Activated T-cell treated with anti-CD3 and anti-CD28 coated beads, Interleukin-2, amount 50 U/mL, for 72 hours (primary cell): ENCODE measurements around the gene SLC26A1. TPM values are rescaled to one million over a fixed set of nuclear protein-coding genes. Genes with fewer than 3 reads are reported as not detected.

ENCODE experiments used
- ATAC-seq, 2 donors: fragments of 150-1000 bp; cut with Tn5 transposase; replicated peaks in 1 of 2; 2 replicates each; pipeline ENCODE4 v1.10.0; 2021; ENCODE audit warnings: moderate library complexity in 2 of 2, mild to moderate bottlenecking in 1 of 2
- DNase-seq, 2 donors: peaks; one replicate each; pipeline ENCODE4 v3.0.0; 2021 to 2022; ENCODE audit warnings: mixed read lengths in 1 of 2
- H3K27ac Mint-ChIP-seq: one replicate; pipeline ENCODE4 v1.8.0; 2022; ENCODE audit warnings: mild to moderate bottlenecking, moderate library complexity, mixed read lengths
- H3K27me3 Mint-ChIP-seq: one replicate; pipeline ENCODE4 v1.8.0; 2022; ENCODE audit warnings: low read depth, mixed read lengths
- H3K36me3 Mint-ChIP-seq, 2 donors: one replicate each; pipeline ENCODE4 v1.8.0; 2022; ENCODE audit warnings: mixed read lengths in 2 of 2, mild to moderate bottlenecking in 1 of 2; ENCODE audit not compliant: insufficient read depth in 2 of 2
- H3K4me1 Mint-ChIP-seq: one replicate; pipeline ENCODE4 v1.8.0; 2022; ENCODE audit warnings: low read depth, mixed read lengths
- H3K4me3 Mint-ChIP-seq, 2 donors: one replicate each; pipeline ENCODE4 v1.8.0; 2022; ENCODE audit warnings: mild to moderate bottlenecking in 2 of 2, mixed read lengths in 2 of 2, moderate library complexity in 2 of 2
- H3K9me3 Mint-ChIP-seq, 2 donors: one replicate each; pipeline ENCODE4 v1.8.0; 2022; ENCODE audit warnings: mixed read lengths in 2 of 2
- total RNA-seq, 2 donors: library from RNA; stranded (reverse); gene quantifications; one replicate each; pipeline ENCODE4 v1.2.3, GENCODE V29; 2022

The SLC26A1 gene
- total RNA-seq, 2 donors from 2014 or later: not detected

- Mint-ChIP-seq H3K4me3 (no peak overlapping the region), H3K9me3 (no peaks in the 10 kb centered on the region), H3K36me3 (peaks cover 2 to 3% of the 10 kb centered on the region in 2 donors), H3K4me1 (no peaks in the 10 kb centered on the region), H3K27ac (no peak overlapping the region), H3K27me3 (no peaks in the 10 kb centered on the region)
- ATAC-seq: no peak
- no peak for DNase-seq
Observed at GRCh38 chr4:1023895-1024740, 30.9 kb upstream of the SLC26A1 start.

GRCh38 chr4:1023075-1023640 is 30.0 kb upstream of the SLC26A1 start:
- ATAC-seq: no peak
- H3K27me3 Mint-ChIP-seq: no peaks in the 10 kb centered on the region
- H3K4me1 Mint-ChIP-seq: no peaks in the 10 kb centered on the region
- peaks cover 2 to 3% of the 10 kb centered on the region in 2 donors for H3K36me3 Mint-ChIP-seq
- H3K4me3 Mint-ChIP-seq: no peak overlapping the region
- H3K9me3 Mint-ChIP-seq: no peaks in the 10 kb centered on the region
- H3K27ac Mint-ChIP-seq: no peak overlapping the region
- no peak for DNase-seq

- no peak overlapping the region for H3K4me3 Mint-ChIP-seq
- no peaks in the 10 kb centered on the region for H3K27me3 Mint-ChIP-seq
- ATAC-seq (no peak), DNase-seq (no peak)
- no peaks in the 10 kb centered on the region for H3K4me1 Mint-ChIP-seq
- no peaks in the 10 kb centered on the region for H3K9me3 Mint-ChIP-seq
- no peak overlapping the region for H3K27ac Mint-ChIP-seq
- H3K36me3 Mint-ChIP-seq: peaks cover 2 to 3% of the 10 kb centered on the region in 2 donors
Observed at GRCh38 chr4:1022739-1023066, 29.5 kb upstream of the SLC26A1 start.

DNA sequence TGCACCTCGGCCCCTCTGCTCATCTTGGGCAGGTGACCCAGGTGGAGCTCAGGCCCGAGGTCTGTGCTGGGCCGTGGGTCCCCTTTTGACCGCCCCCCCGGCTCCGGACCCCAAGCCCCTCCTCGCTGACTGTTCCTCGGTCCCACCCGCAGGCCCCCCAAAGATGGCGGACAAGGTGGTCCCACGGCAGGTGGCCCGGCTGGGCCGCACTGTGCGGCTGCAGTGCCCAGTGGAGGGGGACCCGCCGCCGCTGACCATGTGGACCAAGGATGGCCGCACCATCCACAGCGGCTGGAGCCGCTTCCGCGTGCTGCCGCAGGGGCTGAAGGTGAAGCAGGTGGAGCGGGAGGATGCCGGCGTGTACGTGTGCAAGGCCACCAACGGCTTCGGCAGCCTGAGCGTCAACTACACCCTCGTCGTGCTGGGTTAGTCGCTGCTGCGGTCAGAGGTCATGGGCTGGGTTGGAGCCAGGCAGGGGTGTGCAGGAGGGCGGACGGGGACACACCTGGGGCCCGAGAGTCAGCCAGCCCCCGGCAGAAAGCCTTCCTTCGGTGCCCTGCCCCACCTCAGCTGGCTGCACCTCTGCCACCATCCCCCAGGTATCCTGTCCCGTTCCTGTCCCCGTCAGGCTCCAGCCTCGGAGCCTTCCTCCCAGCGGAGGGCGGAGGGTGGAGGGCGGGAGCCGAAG is 29.0 kb upstream of the SLC26A1 start:
- Mint-ChIP-seq H3K36me3 (peaks cover 2 to 3% of the 10 kb centered on the region in 2 donors), H3K27ac (no peak overlapping the region), H3K27me3 (no peaks in the 10 kb centered on the region), H3K4me3 (no peak overlapping the region), H3K4me1 (no peaks in the 10 kb centered on the region), H3K9me3 (no peaks in the 10 kb centered on the region)
- ATAC-seq (no peak), DNase-seq (no peak)

DNA sequence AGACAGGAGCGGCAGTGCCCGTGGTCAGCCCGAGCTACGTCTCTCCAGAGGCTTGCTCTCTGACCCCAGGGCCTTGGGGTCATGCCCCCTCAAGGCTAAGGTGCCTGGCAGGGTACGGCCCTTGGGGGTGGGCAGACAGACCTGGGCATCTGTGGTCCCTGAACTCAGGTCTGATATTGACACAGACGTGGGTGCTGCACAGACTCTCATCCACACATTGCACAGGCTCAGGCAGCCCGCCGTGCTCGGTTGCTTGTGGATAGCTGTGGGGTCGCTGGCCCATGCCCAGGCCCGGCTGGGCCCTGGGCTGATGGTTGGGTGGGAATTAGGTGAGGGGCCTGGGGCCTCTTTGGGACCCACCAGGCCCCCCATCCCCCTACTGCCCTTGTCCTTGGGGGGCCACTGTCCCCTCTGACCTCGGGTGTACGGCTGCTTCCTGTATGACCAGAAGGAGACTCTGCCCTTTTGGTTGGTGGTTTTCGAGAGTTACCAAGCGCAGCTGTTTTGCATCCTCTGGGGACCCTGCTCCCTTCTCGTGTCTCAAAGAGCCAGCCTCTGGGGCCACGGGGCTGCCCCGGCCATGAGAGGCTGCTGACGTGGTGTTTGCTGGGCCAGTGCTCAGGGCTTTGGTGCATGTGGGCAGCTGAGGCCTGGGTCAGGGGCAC is 28.3 kb upstream of the SLC26A1 start:
- DNase-seq (no peak), ATAC-seq (no peak)
- no peak overlapping the region for H3K4me3 Mint-ChIP-seq
- peaks cover 2 to 3% of the 10 kb centered on the region in 2 donors for H3K36me3 Mint-ChIP-seq
- H3K9me3 Mint-ChIP-seq: no peaks in the 10 kb centered on the region
- no peaks in the 10 kb centered on the region for H3K27me3 Mint-ChIP-seq
- no peaks in the 10 kb centered on the region for H3K4me1 Mint-ChIP-seq
- no peak overlapping the region for H3K27ac Mint-ChIP-seq

DNA sequence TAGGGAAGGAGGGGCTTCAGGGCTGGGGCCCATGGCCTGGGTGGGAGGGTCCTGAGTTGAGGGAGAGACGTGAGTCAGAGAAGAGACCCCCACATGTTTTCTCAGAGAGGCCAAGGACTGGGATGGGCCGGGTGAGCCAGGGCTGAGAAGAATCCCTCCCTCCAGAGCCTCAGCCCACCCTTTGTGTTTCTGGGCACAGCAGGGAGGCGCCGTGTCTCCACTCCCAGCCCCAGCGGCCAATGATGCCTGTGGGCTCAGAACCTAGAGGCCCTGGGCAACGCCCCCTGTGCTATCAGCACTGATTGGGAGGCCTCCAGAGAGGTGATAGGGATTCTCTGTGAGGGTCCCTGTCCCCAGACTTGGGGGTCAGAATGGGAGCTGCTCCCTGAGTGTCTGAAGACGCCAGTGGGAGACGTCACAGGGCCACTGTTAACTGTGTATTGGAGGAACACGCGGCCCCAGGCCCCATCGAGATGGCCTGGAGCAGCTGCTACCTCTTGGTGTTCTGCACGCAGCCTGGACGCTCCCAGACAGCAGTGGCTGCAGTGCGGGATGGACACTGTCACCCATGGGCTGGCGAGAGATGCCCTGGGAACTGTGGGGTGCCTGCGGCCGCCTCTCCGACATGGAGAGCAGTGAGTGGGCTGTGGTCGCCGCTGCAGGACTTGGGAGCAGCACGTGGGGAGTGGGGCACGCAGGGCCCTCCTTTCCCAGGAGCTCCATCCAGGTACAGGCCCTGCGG is 26.7 kb upstream of the SLC26A1 start:
- Mint-ChIP-seq H3K9me3 (no peaks in the 10 kb centered on the region), H3K27me3 (no peaks in the 10 kb centered on the region), H3K4me1 (no peaks in the 10 kb centered on the region), H3K27ac (no peak overlapping the region), H3K4me3 (no peak overlapping the region), H3K36me3 (peaks cover 0 to 2% of the 10 kb centered on the region in 2 donors)
- DNase-seq: no peak
- ATAC-seq: no peak

DNA sequence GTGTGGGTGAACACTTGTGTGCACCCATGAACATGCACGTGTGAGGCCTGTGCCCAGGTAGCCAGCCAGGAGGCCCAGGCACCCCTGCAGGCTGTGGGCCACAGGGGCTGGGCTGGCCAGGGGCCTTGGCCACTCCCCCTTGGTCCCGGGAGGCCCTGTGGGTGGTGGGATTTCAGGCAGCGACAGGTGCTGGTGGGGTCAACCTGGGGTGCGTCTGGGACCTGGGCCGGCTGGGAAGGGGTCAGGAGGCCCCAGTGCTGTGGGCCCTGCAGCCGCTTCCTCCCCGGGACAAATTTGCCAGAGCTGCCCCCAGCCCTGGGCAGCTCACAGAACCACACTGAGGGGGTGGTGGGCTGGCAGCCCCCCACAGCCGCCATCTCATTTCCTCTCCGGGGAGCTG is 26.1 kb upstream of the SLC26A1 start:
- DNase-seq (no peak), ATAC-seq (no peak)
- no peak overlapping the region for H3K4me3 Mint-ChIP-seq
- no peaks in the 10 kb centered on the region for H3K27me3 Mint-ChIP-seq
- H3K36me3 Mint-ChIP-seq: peaks cover 0 to 2% of the 10 kb centered on the region in 2 donors
- no peak overlapping the region for H3K27ac Mint-ChIP-seq
- no peaks in the 10 kb centered on the region for H3K9me3 Mint-ChIP-seq
- no peaks in the 10 kb centered on the region for H3K4me1 Mint-ChIP-seq

DNA sequence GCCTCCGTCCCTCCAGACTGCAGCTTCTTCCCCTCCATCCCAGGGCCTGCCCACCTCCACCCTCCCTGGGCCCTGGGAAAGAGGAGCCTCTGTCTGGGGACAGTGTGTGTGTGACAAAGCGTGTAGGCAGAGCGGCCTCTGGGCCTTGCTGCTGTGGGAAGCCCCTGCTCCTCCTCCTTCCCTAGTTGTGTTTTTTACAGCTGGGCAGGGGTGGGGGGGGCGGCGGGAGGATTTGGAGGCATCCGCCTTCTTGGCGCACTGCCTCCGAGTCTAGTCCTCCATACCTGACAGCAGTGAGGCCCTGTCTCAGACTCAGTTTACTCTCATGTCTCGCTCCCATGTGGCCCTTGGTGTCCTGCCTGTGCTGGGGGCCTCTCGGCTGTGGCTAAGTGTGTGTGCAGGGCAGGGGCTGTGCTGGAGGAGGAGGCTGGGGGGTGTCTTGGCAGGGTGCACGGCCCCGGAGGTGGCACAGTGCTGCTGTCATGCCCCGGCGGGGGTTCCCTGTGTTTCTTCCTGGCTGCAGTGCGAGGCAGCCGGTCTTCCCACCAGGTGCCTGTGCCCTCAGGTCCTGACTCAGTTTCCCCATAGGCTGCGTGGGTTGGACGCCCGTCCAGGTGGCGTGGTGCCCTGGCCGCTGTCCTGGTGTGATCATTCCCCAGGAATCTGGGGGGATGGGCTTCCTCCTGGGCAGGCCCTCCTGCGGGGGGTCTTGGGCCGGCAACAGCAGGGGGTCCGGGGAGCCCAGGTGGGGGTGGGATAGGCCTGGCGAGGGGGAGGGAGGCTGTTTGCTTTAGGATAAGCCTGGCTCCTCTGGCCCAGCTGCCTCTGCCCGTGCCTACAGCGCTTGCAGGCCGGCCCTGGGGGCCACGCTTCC is 25.2 kb upstream of the SLC26A1 start:
- Mint-ChIP-seq H3K4me3 (no peak overlapping the region), H3K9me3 (no peaks in the 10 kb centered on the region), H3K27ac (no peak overlapping the region), H3K4me1 (no peaks in the 10 kb centered on the region), H3K36me3 (no peaks in the 10 kb centered on the region), H3K27me3 (no peaks in the 10 kb centered on the region)
- ATAC-seq (no peak), DNase-seq (no peak)

- Mint-ChIP-seq H3K9me3 (no peaks in the 10 kb centered on the region), H3K27me3 (no peaks in the 10 kb centered on the region), H3K4me3 (no peak overlapping the region), H3K36me3 (no peaks in the 10 kb centered on the region), H3K4me1 (no peaks in the 10 kb centered on the region), H3K27ac (no peak overlapping the region)
- DNase-seq (no peak), ATAC-seq (no peak)
Observed at GRCh38 chr4:1017706-1018105, 24.5 kb upstream of the SLC26A1 start.

DNA sequence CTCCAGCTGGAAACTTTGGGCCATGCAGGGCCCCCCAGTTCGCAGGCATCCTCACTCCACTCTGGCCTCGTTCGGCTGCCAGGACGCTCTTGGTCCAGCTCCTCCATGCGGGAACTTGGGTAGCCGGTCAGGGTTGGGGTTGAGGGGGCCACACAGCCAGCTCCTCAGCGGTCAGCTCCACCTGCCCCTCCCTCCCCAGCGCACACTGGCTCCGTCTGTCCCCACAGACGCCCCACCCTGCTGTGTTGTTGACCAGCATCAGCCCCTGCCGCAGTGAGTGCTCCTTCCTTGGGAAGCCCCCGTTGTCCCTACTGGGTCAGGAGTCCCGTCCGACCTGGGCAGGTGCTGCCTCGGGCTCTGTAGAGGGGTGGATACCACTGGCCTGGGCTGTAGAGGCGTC is 24.0 kb upstream of the SLC26A1 start:
- Mint-ChIP-seq H3K4me1 (no peaks in the 10 kb centered on the region), H3K9me3 (no peaks in the 10 kb centered on the region), H3K27me3 (no peaks in the 10 kb centered on the region), H3K4me3 (no peak overlapping the region), H3K27ac (no peak overlapping the region), H3K36me3 (no peaks in the 10 kb centered on the region)
- DNase-seq (no peak), ATAC-seq (no peak)

GRCh38 chr4:1015746-1016145 is 22.5 kb upstream of the SLC26A1 start:
- DNase-seq (no peak), ATAC-seq (no peak)
- no peaks in the 10 kb centered on the region for H3K36me3 Mint-ChIP-seq
- no peaks in the 10 kb centered on the region for H3K27me3 Mint-ChIP-seq
- H3K4me3 Mint-ChIP-seq: no peak overlapping the region
- no peak overlapping the region for H3K27ac Mint-ChIP-seq
- no peaks in the 10 kb centered on the region for H3K9me3 Mint-ChIP-seq
- H3K4me1 Mint-ChIP-seq: peaks cover under 1% of the 10 kb centered on the region

- no peaks in the 10 kb centered on the region for H3K27me3 Mint-ChIP-seq
- H3K4me3 Mint-ChIP-seq: no peak overlapping the region
- ATAC-seq (no peak), DNase-seq (no peak)
- no peaks in the 10 kb centered on the region for H3K9me3 Mint-ChIP-seq
- no peak overlapping the region for H3K27ac Mint-ChIP-seq
- H3K36me3 Mint-ChIP-seq: no peaks in the 10 kb centered on the region
- peaks cover 6% of the 10 kb centered on the region for H3K4me1 Mint-ChIP-seq
Observed at GRCh38 chr4:1015179-1015578, 22.0 kb upstream of the SLC26A1 start.
